Glutamatergic neuron (in vitro differentiated cells): ENCODE data around the gene FUT6. TPM values are rescaled to one million over a fixed set of nuclear protein-coding genes. Genes with fewer than 3 reads are reported as not detected.

Experiments
- DNase-seq: peaks from one replicate; pipeline ENCODE4 v3.0.0; 2022
- H3K27ac Mint-ChIP-seq: one replicate; pipeline ENCODE4 v1.8.0; 2020; ENCODE audit warnings: mild to moderate bottlenecking, mixed read lengths, inconsistent platforms; ENCODE audit not compliant: unreplicated experiment
- H3K27me3 Mint-ChIP-seq: one replicate; pipeline ENCODE4 v1.8.0; 2020; ENCODE audit warnings: mild to moderate bottlenecking, moderate library complexity, mixed read lengths, inconsistent platforms; ENCODE audit not compliant: unreplicated experiment
- H3K36me3 Mint-ChIP-seq: one replicate; pipeline ENCODE4 v1.8.0; 2020; ENCODE audit warnings: mild to moderate bottlenecking, mixed read lengths, inconsistent platforms; ENCODE audit not compliant: unreplicated experiment
- H3K4me1 Mint-ChIP-seq: one replicate; pipeline ENCODE4 v1.8.0; 2020; ENCODE audit warnings: mild to moderate bottlenecking, low read depth, mixed read lengths, inconsistent platforms; ENCODE audit not compliant: unreplicated experiment
- H3K4me3 Mint-ChIP-seq: one replicate; pipeline ENCODE4 v1.8.0; 2020; ENCODE audit warnings: mild to moderate bottlenecking, mixed read lengths, inconsistent platforms; ENCODE audit not compliant: unreplicated experiment
- H3K9me3 Mint-ChIP-seq: one replicate; pipeline ENCODE4 v1.8.0; 2020; ENCODE audit warnings: mild to moderate bottlenecking, moderate library complexity, mixed read lengths, inconsistent platforms; ENCODE audit not compliant: unreplicated experiment
- total RNA-seq: library from RNA; stranded (reverse); fragmentation: NEBNext Ultra II Directional; extraction: Animal tissue kit (Norgen Biotek cat#: 25700); gene quantifications from one replicate; pipeline ENCODE4 v1.2.1, GENCODE V29; 2021; ENCODE audit not compliant: unreplicated experiment
- TF ChIP-seq, protein P1 (sequence below): fragments of 200-600 bp; sonication (generic); IDR thresholded peaks from one replicate; pipeline ENCODE4 v1.5.0; 2021; ENCODE audit not compliant: partially characterized antibody, unreplicated experiment

The FUT6 gene
- total RNA-seq, 1 donor from 2014 or later, result not detected

GRCh38 chr19:5786593-5787408 lies 52.7 kb downstream of the FUT6 start:
- Mint-ChIP-seq H3K4me1 (peaks cover 5% of the 10 kb centered on the region), H3K9me3 (peaks cover 11% of the 10 kb centered on the region), H3K27me3 (peaks cover 12% of the 10 kb centered on the region), H3K27ac (no peak overlapping the region), H3K4me3 (no peak overlapping the region), H3K36me3 (peaks cover 5% of the 10 kb centered on the region)
- TF ChIP-seq, protein P1, sequence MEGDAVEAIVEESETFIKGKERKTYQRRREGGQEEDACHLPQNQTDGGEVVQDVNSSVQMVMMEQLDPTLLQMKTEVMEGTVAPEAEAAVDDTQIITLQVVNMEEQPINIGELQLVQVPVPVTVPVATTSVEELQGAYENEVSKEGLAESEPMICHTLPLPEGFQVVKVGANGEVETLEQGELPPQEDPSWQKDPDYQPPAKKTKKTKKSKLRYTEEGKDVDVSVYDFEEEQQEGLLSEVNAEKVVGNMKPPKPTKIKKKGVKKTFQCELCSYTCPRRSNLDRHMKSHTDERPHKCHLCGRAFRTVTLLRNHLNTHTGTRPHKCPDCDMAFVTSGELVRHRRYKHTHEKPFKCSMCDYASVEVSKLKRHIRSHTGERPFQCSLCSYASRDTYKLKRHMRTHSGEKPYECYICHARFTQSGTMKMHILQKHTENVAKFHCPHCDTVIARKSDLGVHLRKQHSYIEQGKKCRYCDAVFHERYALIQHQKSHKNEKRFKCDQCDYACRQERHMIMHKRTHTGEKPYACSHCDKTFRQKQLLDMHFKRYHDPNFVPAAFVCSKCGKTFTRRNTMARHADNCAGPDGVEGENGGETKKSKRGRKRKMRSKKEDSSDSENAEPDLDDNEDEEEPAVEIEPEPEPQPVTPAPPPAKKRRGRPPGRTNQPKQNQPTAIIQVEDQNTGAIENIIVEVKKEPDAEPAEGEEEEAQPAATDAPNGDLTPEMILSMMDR, result no peak
- no peak for DNase-seq

GRCh38 chr19:5785423-5785822 lies 54.1 kb downstream of the FUT6 start:
- Mint-ChIP-seq H3K4me3 (no peak overlapping the region), H3K27ac (no peak overlapping the region), H3K27me3 (peaks cover 9% of the 10 kb centered on the region), H3K9me3 (peaks cover 6% of the 10 kb centered on the region), H3K36me3 (peaks cover 3% of the 10 kb centered on the region), H3K4me1 (peaks cover 5% of the 10 kb centered on the region)
- TF ChIP-seq, protein P1, result no peak
- DNase-seq, result no peak

- H3K9me3 Mint-ChIP-seq, result peaks cover under 1% of the 10 kb centered on the region
- no peak within 1 kb of the TSS for H3K4me3 Mint-ChIP-seq
- H3K27ac Mint-ChIP-seq, result no peak within 1 kb of the TSS
- no peaks in the 10 kb centered on the region for H3K4me1 Mint-ChIP-seq
- peaks cover 4% of the 10 kb centered on the region for H3K27me3 Mint-ChIP-seq
- H3K36me3 Mint-ChIP-seq, result no peaks in the 10 kb centered on the region
- DNase-seq, result no peak
- TF ChIP-seq, protein P1, result no peak
These were observed 54.8 kb downstream of the FUT6 start, which contains the start of gene PRR22 for GRCh38 chr19:5784581-5785147. TSS of gene PRR22 (minus strand) at chr19:5784746. CDS start at chr19:5784660, 86 bp downstream.

GRCh38 chr19:5782945-5783919 lies 56.3 kb downstream of the FUT6 start:
- Mint-ChIP-seq H3K27ac (no peak overlapping the region), H3K27me3 (peaks cover 2% of the 10 kb centered on the region), H3K4me1 (no peaks in the 10 kb centered on the region), H3K36me3 (no peaks in the 10 kb centered on the region), H3K4me3 (no peak overlapping the region), H3K9me3 (no peaks in the 10 kb centered on the region)
- TF ChIP-seq, protein P1, result no peak
- DNase-seq, result no peak
